ENCODE measurements around the gene DNAJA3.

GRCh38 chr16:4443986-4444385 is 18.3 kb downstream of the DNAJA3 start:
- TF ChIP-seq ZNF219 (CRISPR knock-in tag; IDR thresholded peaks at IDR 0.05; ENCODE audit: borderline replicate concordance) (no peak), MAX (CRISPR knock-in tag; IDR thresholded peaks at IDR 0.05) (no peak), FOXP4 (CRISPR knock-in tag; IDR thresholded peaks at IDR 0.05) (no peak), TEAD4 (CRISPR knock-in tag; IDR thresholded peaks at IDR 0.05) (no peak), CTCF (IDR thresholded peaks at IDR 0.05) (no peak), NR2C2 (CRISPR knock-in tag; IDR thresholded peaks at IDR 0.05) (no peak), NR1H2 (CRISPR knock-in tag; IDR thresholded peaks at IDR 0.05) (no peak), CBFB (CRISPR knock-in tag; IDR thresholded peaks at IDR 0.05; ENCODE audit: low read depth) (no peak), TEAD1 (CRISPR knock-in tag; IDR thresholded peaks at IDR 0.05) (no peak)
